GM19238 (cell line): ENCODE data around the gene TTC34.
"Not testable (repeated sequence)": the region's sequence is repeated elsewhere in the genome, so short reads cannot be mapped to it uniquely, and the experiment has no call there.

Source experiments
- DNase-seq: peaks from one replicate; pipeline ENCODE4 v3.0.0; 2011; ENCODE audit warnings: low spot score; ENCODE audit not compliant: insufficient read length

TTC34 gene

DNA sequence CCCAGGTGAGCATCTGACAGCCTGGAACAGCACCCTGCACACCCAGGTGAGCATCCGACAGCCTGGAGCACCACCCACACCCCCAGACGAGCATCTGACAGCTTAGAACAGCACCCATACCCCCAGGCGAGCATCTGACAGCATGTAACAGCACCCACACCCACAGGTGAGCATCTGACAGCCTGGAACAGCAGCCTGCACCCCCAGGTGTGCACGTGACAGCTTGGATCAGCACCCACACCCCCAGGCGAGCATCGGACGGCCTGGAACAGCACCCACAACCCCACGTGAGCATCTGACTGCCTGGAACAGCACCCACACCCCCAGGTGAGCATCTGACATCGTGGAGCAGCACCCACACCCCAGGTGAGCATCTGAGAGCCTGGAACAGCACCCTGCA lies 116.6 kb downstream of the TTC34 start:
- DNase-seq = not testable (repeated sequence)

DNA sequence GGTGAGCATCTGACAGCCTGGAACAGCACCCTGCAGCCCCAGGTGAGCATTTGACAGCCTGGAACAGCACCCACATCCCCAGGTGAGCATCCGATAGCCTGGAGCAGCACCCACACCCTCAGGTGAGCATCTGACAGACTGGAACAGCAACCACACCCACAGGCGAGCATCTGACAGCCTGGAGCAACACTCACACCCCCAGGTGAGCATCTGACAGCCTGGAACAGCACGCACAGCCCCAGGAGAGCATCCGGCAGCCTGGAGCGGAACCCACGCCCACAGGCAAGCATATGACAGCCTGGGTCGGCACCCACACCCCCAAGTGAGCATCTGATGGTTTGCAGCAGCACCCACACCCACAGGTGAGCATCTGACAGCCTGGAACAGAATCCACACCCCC lies 117.5 kb downstream of the TTC34 start:
- not testable (repeated sequence) for DNase-seq

DNA sequence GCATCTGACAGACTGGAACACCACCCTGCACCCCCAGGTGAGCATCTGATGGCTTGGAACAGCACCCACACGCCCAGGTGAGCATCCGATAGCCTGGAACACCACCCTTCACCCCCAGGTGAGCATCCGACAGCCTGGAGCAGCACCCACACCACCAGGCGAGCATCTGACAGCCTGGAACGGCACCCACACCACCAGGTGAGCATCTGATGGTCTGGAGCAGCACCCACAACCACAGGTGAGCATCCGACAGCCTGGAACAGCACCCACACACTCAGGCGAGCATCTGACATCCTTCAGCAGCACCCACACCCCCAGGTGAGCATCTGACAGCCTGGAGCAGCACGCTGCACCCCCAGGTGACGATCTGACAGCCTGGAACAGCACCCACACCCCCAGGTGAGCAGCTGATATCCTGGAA lies 118.2 kb downstream of the TTC34 start:
- not testable (repeated sequence) for DNase-seq

DNA sequence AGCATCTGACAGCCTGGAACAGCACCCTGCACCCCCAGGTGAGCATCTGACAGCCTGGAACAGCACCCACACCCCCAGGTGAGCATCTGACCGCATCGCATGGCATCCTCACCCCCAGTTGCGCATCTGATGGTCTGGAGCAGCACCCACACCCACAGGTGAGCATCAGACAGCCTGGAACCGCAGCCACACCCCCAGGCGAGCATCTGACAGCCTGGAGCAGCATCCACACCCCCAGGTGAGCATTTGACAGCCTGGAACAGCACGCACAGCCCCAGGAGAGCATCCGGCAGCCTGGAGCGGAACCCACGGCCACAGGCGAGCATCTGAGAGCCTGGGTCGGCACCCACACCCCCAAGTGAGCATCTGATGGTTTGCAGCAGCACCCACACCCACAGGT lies 118.6 kb downstream of the TTC34 start:
- DNase-seq = not testable (repeated sequence)

DNA sequence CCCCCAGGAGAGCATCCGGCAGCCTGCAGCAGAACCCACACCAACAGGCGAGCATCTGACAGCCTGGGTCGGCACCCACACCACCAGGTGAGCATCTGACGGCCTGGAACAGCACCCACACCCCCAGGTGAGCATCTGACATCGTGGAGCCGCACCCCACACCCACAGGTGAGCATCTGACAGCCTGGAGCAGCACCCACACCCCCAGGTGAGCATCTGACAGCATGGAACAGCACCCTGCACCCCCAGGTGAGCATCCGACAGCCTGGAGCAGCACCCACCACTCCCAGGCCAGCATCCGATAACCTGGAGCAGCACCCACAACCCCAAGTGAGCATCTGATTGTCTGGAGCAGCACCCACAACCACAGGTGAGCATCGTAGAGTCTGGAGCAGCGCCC lies 124.8 kb downstream of the TTC34 start:
- not testable (repeated sequence) for DNase-seq

DNA sequence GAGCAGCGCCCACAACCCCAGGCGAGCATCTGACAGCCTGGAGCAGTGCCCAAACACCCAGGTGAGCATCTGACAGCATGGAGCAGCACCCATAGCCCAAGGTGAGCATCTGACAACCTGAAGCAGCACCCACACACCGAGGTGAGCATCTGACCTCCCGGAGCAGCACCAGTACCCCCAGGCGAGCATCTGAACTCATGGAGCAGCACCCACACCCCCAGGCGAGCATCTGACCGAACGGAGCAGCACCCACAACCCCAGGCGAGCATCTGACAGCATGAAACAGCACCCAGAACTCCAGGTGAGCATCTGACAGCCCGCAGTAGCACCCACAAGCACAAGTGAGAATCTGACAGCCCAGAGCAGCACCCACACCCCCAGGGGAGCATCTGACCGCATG lies 129.8 kb downstream of the TTC34 start:
- not testable (repeated sequence) for DNase-seq

DNA sequence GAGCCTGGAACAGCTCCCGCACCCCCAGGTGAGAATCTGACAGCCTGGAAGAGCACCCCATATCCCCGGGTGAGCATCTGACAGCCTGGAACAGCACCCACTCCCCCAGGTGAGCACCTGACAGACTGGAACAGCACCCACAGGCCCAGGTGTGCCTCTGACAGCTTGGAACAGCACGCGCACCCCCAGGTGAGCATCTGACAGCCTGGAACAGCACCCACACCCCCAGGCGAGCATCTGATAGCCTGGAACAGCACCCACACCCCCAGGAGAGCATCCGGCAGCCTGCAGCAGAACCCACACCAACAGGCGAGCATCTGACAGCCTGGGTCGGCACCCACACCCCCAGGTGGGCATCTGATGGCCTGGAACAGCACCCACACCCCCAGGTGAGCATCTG lies 141.7 kb downstream of the TTC34 start:
- not testable (repeated sequence) for DNase-seq

DNA sequence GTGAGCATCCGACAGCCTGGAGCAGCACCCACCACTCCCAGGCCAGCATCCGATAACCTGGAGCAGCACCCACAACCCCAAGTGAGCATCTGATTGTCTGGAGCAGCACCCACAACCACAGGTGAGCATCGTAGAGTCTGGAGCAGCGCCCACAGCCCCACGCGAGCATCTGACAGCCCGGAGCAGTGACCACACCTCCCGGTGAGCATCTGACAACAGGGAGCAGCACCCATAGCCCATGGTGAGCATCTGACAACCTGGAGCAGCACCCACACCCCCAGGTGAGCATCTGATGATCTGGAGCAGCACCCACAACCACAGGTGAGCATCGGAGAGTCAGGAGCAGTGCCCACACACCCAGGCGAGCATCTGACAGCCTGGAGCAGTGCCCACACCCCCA lies 143.6 kb downstream of the TTC34 start:
- DNase-seq = not testable (repeated sequence)

DNA sequence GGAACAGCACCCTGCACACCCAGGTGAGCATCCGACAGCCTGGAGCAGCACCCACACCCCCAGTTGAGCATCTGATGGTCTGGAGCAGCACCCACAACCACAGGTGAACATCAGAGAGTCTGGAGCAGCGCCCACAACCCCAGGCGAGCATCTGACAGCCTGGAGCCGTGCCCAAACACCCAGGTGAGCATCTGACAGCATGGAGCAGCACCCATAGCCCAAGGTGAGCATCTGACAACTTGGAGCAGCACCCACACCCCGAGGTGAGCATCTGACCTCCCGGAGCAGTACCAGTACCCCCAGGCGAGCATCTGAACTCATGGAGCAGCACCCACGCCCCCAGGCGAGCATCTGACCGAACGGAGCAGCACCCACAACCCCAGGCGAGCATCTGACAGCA lies 144.4 kb downstream of the TTC34 start:
- not testable (repeated sequence) for DNase-seq

DNA sequence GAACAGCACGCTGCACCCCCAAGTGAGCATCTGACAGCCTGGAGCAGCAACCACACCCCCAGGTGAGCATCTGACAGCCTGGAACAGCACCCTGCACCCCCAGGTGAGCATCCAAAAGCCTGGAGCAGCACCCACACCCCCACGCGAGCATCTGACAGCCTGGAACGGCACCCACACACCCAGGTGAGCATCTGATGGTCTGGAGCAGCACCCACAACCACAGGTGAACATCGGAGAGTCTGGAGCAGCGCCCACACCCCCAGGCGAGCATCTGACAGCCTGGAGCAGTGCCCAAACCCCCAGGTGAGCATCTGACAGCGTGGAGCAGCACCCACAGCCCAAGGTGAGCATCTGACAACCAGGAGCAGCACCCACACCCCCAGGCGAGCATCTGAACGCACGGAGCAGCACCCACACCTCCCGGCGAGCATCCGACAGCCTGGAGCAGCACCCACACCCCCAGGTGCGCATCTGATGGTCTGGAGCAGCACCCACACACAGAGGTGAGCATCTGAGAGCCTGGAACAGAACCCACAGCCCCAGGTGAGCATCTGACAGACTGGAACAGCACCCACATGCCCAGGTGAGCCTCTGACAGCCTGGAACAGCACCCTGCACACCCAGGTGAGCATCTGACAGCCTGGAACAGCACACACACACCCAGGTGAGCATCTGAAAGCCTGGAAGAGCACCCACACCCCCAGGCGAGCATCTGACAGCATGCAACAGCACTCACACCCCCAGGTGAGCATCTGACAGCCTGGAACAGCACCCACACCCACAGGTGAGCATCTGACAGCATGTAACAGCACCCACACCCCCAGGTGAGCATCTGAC lies 145.7 kb downstream of the TTC34 start:
- DNase-seq = not testable (repeated sequence)

DNA sequence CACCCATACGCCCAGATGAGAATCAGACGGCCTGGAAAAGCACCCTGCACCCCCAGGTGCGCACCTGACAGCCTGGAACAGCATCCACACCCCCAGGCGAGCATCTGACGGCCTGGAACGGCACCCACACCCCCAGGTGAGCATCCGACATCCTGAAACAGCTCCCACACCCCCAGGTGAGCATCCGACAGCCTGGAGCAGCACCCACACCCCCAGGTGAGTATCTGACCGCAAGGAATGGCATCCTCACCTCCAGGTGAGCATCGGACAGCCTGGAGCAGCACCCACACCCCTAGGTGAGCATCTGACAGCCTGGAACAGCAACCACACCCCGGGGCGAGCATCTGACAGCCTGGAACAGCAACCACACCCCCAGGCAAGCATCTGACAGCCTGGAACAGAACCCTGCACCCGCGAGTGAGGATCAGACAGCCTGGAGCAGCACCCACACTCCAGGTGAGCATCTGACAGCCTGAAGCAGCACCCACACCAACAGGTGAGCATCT lies 147.0 kb downstream of the TTC34 start:
- DNase-seq = not testable (repeated sequence)

DNA sequence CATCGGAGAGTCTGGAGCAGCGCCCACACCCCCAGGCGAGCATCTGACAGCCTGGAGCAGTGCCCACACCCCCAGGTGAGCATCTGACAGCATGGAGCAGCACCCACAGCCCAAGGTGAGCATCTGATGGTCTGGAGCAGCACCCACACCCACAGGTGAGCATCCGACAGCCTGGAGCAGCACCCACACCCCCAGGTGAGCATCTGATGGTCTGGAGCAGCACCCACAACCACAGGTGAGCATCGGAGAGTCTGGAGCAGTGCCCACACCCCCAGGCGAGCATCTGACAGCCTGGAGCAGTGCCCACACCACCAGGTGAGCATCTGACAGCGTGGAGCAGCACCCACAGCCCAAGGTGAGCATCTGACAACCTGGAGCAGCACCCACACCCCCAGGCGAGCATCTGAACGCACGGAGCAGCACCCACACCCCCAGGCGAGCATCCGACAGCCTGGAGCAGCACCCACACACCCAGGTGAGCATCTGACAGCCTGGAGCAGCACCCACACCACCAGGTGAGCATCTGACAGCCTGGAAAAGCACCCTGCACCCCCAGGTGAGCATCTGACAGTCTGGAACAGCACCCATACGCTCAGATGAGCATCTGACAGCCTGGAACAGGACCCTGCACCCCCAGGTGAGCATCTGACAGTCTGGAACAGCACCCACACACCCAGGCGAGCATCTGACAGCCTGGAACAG lies 147.6 kb downstream of the TTC34 start:
- DNase-seq = not testable (repeated sequence)

DNA sequence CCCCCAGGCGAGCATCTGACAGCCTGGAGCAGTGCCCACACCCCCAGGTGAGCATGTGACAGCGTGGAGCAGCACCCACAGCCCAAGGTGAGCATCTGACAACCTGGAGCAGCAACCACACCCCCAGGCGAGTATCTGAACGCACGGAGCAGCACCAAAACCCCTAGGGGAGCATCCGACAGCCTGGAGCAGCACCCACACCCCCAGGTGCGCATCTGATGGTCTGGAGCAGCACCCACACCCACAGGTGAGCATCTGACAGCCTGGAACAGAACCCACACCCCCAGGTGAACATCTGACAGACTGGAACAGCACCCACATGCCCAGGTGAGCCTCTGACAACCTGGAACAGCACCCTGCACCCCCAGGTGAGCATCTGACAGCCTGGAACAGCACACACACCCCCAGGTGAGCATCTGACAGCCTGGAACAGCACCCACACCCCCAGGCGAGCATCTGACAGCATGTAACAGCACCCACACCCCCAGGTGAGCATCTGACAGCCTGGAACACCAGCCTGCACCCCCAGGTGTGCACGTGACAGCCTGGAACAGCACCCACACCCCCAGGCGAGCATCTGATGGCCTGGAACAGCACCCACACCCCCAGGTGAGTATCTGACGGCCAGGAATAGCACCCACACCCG lies 148.4 kb downstream of the TTC34 start:
- not testable (repeated sequence) for DNase-seq

DNA sequence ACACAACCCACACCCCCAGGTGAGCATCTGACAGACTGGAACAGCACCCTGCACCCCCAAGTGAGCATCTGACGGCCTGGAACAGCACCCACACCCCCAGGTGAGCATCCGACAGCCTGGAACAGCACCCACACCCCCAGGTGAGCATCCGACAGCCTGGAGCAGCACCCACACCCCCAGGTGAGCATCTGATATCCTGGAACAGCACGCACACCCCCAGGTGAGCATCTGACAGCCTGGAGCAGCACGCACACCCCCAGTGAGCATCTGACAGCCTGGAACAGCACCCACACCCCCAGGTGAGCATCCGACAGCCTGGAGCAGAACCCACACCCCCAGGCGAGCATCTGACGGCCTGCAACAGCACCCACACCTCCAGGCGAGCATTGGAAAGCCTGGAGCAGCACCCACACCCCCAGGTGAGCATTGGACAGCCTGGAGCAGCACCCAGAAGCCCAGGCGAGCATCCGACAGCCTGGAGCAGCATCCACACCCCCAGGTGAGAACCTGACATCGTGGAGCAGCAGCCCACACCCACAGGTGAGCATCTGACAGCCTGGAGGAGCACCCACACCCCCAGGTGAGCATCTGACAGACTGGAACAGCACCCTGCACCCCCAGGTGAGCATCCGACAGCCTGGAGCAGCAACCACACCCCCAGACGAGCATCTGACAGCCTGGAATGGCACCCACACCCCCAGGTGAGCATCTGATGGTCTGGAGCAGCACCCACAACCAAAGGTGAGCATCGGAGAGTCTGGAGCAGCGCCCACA lies 149.2 kb downstream of the TTC34 start:
- not testable (repeated sequence) for DNase-seq

DNA sequence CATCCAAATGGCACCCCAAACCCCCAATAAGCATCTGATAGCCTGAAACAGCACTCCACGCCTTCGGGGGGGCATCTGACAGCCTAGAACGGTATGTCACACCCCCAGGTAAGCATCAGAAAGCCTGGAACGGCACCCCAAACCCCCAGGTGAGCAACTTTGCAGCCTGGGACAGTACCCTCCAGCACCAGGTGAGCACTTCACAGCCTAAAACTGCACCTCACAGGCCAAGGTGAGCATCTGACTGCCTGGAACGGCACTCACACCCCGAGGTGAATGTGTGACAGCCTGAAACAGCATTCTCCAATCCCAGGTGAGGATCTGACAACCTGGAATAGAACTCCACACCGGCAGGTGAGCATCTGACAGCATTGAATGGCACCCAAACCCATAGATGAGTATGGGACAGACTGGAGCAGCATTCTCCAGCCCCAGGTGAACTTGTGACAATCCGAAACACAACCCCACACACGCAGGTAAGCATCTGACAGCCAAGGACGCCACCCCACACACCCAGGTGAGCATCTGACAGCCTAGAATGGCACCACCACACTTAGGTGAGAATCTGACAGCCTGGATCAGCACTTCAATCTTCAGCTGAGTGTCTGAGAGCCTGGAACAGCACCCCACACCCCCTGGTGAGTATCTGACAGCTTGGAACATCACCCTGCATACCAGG lies 150.4 kb downstream of the TTC34 start:
- DNase-seq = no peak

DNA sequence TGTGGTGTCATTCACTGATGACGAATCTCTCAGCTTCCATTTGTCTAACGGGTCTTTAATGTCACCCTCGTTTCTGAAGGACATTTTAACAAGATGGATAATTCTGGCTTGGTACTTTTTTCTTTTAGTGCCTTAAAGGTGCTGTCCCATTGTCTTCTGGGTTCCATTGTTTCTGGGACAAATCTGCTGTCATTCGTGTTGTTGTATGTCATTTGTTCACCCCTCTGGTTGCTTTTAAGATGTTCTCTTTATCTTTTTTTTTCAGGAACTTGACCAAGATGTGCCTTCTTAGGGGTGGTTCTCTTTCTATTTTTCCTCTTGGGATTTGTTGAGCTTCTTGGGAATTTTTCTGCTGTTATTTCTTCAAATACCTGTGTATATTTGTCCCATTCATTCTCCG lies 154.7 kb downstream of the TTC34 start:
- no peak for DNase-seq

DNA sequence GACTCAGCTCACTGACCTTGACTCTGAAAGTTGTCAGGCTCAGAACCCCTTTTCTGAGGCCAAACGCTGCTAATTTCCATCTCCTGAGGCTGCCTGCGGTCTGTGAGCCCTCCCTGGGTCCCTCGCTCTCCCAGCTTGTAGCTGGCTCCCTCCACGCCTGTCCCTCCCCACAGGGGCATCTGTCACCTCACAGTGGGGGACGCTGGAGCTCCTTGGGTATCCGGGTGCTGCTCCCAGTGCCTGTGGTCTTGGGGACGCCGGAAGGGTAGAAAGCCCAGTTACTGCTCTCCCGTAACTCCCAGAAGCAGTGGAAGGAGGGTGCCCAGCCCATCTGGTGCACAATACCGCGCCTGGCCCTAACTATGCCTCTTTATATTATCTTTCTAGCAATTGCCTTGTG lies 155.7 kb downstream of the TTC34 start:
- no peak for DNase-seq

DNA sequence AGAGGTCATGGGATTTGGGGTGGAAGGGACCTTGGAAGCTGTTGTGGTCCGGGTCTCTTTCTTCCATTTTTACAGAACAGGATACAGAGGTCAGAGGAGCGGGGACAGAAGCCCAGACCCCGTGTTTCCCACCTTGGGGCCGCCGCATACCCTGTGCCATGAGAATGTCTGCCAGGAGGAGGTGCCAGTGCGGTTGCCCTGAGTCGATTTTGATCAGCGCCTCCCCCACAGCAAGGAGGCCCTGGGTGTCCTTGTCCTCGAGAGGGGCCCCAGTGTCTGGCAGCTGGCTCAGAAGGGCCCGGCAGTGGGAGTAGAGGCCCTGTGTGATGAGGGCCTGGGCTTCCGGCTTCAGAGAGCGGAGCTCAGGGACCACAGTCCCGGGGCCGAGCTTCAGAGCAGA lies 156.3 kb downstream of the TTC34 start:
- no peak for DNase-seq

DNA sequence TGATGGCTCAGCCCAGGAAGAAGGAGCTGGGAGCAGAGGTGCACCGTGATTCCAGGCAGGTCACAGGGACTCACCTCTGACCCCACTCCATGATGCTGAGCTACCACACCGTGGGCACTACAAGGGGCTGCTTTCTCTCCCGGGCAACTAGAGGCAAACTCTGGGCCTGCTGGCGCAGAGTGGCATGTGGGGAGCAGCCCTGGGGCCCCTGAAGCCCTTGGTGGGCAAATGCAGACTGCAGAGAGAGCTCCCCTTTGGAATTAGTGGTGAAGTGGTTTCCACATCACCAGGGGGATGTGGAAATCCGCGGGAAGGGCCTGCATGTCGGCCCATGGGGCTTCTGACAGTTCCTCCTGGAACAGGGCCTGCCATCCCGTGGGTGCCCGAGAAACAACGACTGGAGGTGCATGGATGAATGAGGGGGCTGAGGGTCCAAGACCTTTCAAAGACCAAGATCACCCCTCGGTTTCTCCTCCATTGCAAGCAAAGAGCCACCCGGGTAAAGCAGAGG lies 156.8 kb downstream of the TTC34 start:
- no peak for DNase-seq

DNA sequence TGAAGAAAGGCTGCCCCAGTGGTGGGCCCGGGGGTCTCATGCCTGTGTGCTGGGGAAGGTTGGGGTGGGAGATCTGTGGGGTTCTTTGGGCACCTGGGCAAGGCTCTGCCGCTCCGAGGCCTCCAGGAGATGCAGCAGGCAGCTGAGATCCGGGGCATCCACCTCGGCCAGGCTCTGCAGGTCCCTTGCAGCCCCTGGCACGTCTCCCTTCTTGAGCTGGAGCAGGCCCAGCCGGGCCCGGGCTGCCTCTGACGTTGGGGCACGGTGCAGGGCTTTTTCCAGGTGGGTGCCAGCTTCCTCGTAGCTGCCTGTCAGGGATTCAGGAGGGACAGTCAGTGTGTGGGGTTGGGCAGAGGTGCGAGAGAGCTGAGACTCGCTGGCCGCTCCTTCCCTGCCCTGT lies 157.3 kb downstream of the TTC34 start:
- DNase-seq = no peak
